Measurements from ENCODE around the gene FGD2.
"Not testable (repeated sequence)": the region's sequence is repeated elsewhere in the genome, so short reads cannot be mapped to it uniquely, and the experiment has no call there.

Gene FGD2

GRCh38 chr6:37056439-37057127, 51.1 kb downstream of the FGD2 start:
- Histone ChIP-seq H3K27ac (ENCODE audit: low read depth, low read length) (no peak overlapping the region), H3K9me3 (ENCODE audit: control insufficient read depth in 5 of 5, low read length in 5 of 5) (no peaks in the 10 kb centered on the region), H3K36me3 (ENCODE audit: control insufficient read depth in 5 of 5, insufficient read depth in 5 of 5, low read length in 5 of 5) (no peaks in the 10 kb centered on the region), H3K9ac (ENCODE audit: low read length in 5 of 5) (no peak overlapping the region), H3K4me3 (ENCODE audit: low read depth in 1 of 5, low read length in 5 of 5) (no peak overlapping the region), H3K27me3 (ENCODE audit: control insufficient read depth in 5 of 5, insufficient read depth in 4 of 5, low read length in 5 of 5) (no peaks in the 10 kb centered on the region), H3K4me1 (ENCODE audit: control insufficient read depth in 5 of 5, insufficient read depth in 5 of 5, low read length in 5 of 5) (peaks cover 4 to 31% (median 25%) of the 10 kb centered on the region in 5 donors)

GRCh38 chr6:37057128-37057471, 51.6 kb downstream of the FGD2 start:
- Histone ChIP-seq H3K27me3 (ENCODE audit: control insufficient read depth in 5 of 5, insufficient read depth in 4 of 5, low read length in 5 of 5) (no peaks in the 10 kb centered on the region), H3K9me3 (ENCODE audit: control insufficient read depth in 5 of 5, low read length in 5 of 5) (no peaks in the 10 kb centered on the region), H3K4me3 (ENCODE audit: low read depth in 1 of 5, low read length in 5 of 5) (no peak overlapping the region), H3K27ac (ENCODE audit: low read depth, low read length) (no peak overlapping the region), H3K4me1 (ENCODE audit: control insufficient read depth in 5 of 5, insufficient read depth in 5 of 5, low read length in 5 of 5) (peaks cover 5 to 30% (median 25%) of the 10 kb centered on the region in 5 donors), H3K9ac (ENCODE audit: low read length in 5 of 5) (no peak overlapping the region), H3K36me3 (ENCODE audit: control insufficient read depth in 5 of 5, insufficient read depth in 5 of 5, low read length in 5 of 5) (no peaks in the 10 kb centered on the region)

GRCh38 chr6:37057678-37058077, 52.2 kb downstream of the FGD2 start:
- peaks cover 5 to 28% (median 25%) of the 10 kb centered on the region in 5 donors for H3K4me1 ChIP-seq (ENCODE audit: control insufficient read depth in 5 of 5, insufficient read depth in 5 of 5, low read length in 5 of 5)
- no peaks in the 10 kb centered on the region for H3K27me3 ChIP-seq (ENCODE audit: control insufficient read depth in 5 of 5, insufficient read depth in 4 of 5, low read length in 5 of 5)
- no peak overlapping the region for H3K4me3 ChIP-seq (ENCODE audit: low read depth in 1 of 5, low read length in 5 of 5)
- no peak overlapping the region for H3K9ac ChIP-seq (ENCODE audit: low read length in 5 of 5)
- H3K27ac ChIP-seq (ENCODE audit: low read depth, low read length): no peak overlapping the region
- no peaks in the 10 kb centered on the region for H3K36me3 ChIP-seq (ENCODE audit: control insufficient read depth in 5 of 5, insufficient read depth in 5 of 5, low read length in 5 of 5)
- H3K9me3 ChIP-seq (ENCODE audit: control insufficient read depth in 5 of 5, low read length in 5 of 5): no peaks in the 10 kb centered on the region

- no peak overlapping the region for H3K27ac ChIP-seq (ENCODE audit: low read depth, low read length)
- H3K9me3 ChIP-seq (ENCODE audit: control insufficient read depth in 5 of 5, low read length in 5 of 5): no peaks in the 10 kb centered on the region
- no peak overlapping the region for H3K4me3 ChIP-seq (ENCODE audit: low read depth in 1 of 5, low read length in 5 of 5)
Measured at GRCh38 chr6:37058084-37058586, 52.7 kb downstream of the FGD2 start.

GRCh38 chr6:37058984-37059343, 53.5 kb downstream of the FGD2 start:
- not testable (repeated sequence) for H3K27ac ChIP-seq (ENCODE audit: low read depth, low read length); H3K27me3 ChIP-seq (ENCODE audit: control insufficient read depth in 5 of 5, insufficient read depth in 4 of 5, low read length in 5 of 5); H3K9me3 ChIP-seq (ENCODE audit: control insufficient read depth in 5 of 5, low read length in 5 of 5); H3K36me3 ChIP-seq (ENCODE audit: control insufficient read depth in 5 of 5, insufficient read depth in 5 of 5, low read length in 5 of 5); H3K4me3 ChIP-seq (ENCODE audit: low read depth in 1 of 5, low read length in 5 of 5)
- Histone ChIP-seq H3K9ac (ENCODE audit: low read length in 5 of 5) (peak overlapping the region in 1 of 5 donors; percentile 75), H3K4me1 (ENCODE audit: control insufficient read depth in 5 of 5, insufficient read depth in 5 of 5, low read length in 5 of 5) (peaks cover 5 to 28% (median 25%) of the 10 kb centered on the region in 5 donors)

More at GRCh38 chr6:37058084-37058586, 52.7 kb downstream of the FGD2 start:
- H3K4me1 ChIP-seq (ENCODE audit: control insufficient read depth in 5 of 5, insufficient read depth in 5 of 5, low read length in 5 of 5): peaks cover 5 to 28% (median 25%) of the 10 kb centered on the region in 5 donors
- no peaks in the 10 kb centered on the region for H3K27me3 ChIP-seq (ENCODE audit: control insufficient read depth in 5 of 5, insufficient read depth in 4 of 5, low read length in 5 of 5)
- no peak overlapping the region for H3K9ac ChIP-seq (ENCODE audit: low read length in 5 of 5)
- H3K36me3 ChIP-seq (ENCODE audit: control insufficient read depth in 5 of 5, insufficient read depth in 5 of 5, low read length in 5 of 5): no peaks in the 10 kb centered on the region

- Histone ChIP-seq H3K27me3 (ENCODE audit: control insufficient read depth in 5 of 5, insufficient read depth in 4 of 5, low read length in 5 of 5) (no peaks in the 10 kb centered on the region), H3K9me3 (ENCODE audit: control insufficient read depth in 5 of 5, low read length in 5 of 5) (no peaks in the 10 kb centered on the region), H3K27ac (ENCODE audit: low read depth, low read length) (peak overlapping the region; percentile 91), H3K4me3 (ENCODE audit: low read depth in 1 of 5, low read length in 5 of 5) (peak overlapping the region in 1 of 5 donors; percentile 11), H3K36me3 (ENCODE audit: control insufficient read depth in 5 of 5, insufficient read depth in 5 of 5, low read length in 5 of 5) (no peaks in the 10 kb centered on the region), H3K4me1 (ENCODE audit: control insufficient read depth in 5 of 5, insufficient read depth in 5 of 5, low read length in 5 of 5) (peaks cover 5 to 28% (median 25%) of the 10 kb centered on the region in 5 donors), H3K9ac (ENCODE audit: low read length in 5 of 5) (peak overlapping the region in 3 of 5 donors; percentile 64 to 75 (median 71))
Measured at GRCh38 chr6:37059344-37060194, 54.1 kb downstream of the FGD2 start.

GRCh38 chr6:37060195-37060559, 54.7 kb downstream of the FGD2 start:
- Histone ChIP-seq H3K4me1 (ENCODE audit: control insufficient read depth in 5 of 5, insufficient read depth in 5 of 5, low read length in 5 of 5) (peaks cover 5 to 28% (median 25%) of the 10 kb centered on the region in 5 donors), H3K9me3 (ENCODE audit: control insufficient read depth in 5 of 5, low read length in 5 of 5) (no peaks in the 10 kb centered on the region), H3K27ac (ENCODE audit: low read depth, low read length) (peak overlapping the region; percentile 91), H3K36me3 (ENCODE audit: control insufficient read depth in 5 of 5, insufficient read depth in 5 of 5, low read length in 5 of 5) (no peaks in the 10 kb centered on the region), H3K27me3 (ENCODE audit: control insufficient read depth in 5 of 5, insufficient read depth in 4 of 5, low read length in 5 of 5) (no peaks in the 10 kb centered on the region), H3K4me3 (ENCODE audit: low read depth in 1 of 5, low read length in 5 of 5) (no peak overlapping the region), H3K9ac (ENCODE audit: low read length in 5 of 5) (peak overlapping the region in 2 of 5 donors; percentile 71 to 75)

- Histone ChIP-seq H3K9me3 (ENCODE audit: control insufficient read depth in 5 of 5, low read length in 5 of 5) (no peaks in the 10 kb centered on the region), H3K4me1 (ENCODE audit: control insufficient read depth in 5 of 5, insufficient read depth in 5 of 5, low read length in 5 of 5) (peaks cover 5 to 28% (median 25%) of the 10 kb centered on the region in 5 donors), H3K27me3 (ENCODE audit: control insufficient read depth in 5 of 5, insufficient read depth in 4 of 5, low read length in 5 of 5) (no peaks in the 10 kb centered on the region), H3K27ac (ENCODE audit: low read depth, low read length) (peak overlapping the region; percentile 77), H3K9ac (ENCODE audit: low read length in 5 of 5) (peak overlapping the region in 3 of 5 donors; percentile 43 to 55 (median 48)), H3K4me3 (ENCODE audit: low read depth in 1 of 5, low read length in 5 of 5) (no peak overlapping the region), H3K36me3 (ENCODE audit: control insufficient read depth in 5 of 5, insufficient read depth in 5 of 5, low read length in 5 of 5) (no peaks in the 10 kb centered on the region)
Measured at GRCh38 chr6:37061157-37061804, 55.8 kb downstream of the FGD2 start.

- Histone ChIP-seq H3K4me3 (ENCODE audit: low read depth in 1 of 5, low read length in 5 of 5) (no peak overlapping the region), H3K4me1 (ENCODE audit: control insufficient read depth in 5 of 5, insufficient read depth in 5 of 5, low read length in 5 of 5) (peaks cover 5 to 28% (median 25%) of the 10 kb centered on the region in 5 donors), H3K27me3 (ENCODE audit: control insufficient read depth in 5 of 5, insufficient read depth in 4 of 5, low read length in 5 of 5) (no peaks in the 10 kb centered on the region), H3K27ac (ENCODE audit: low read depth, low read length) (peak overlapping the region; percentile 77), H3K9ac (ENCODE audit: low read length in 5 of 5) (no peak overlapping the region), H3K36me3 (ENCODE audit: control insufficient read depth in 5 of 5, insufficient read depth in 5 of 5, low read length in 5 of 5) (no peaks in the 10 kb centered on the region), H3K9me3 (ENCODE audit: control insufficient read depth in 5 of 5, low read length in 5 of 5) (no peaks in the 10 kb centered on the region)
Measured at GRCh38 chr6:37062424-37062823, 57.0 kb downstream of the FGD2 start.

Data from subcutaneous abdominal adipose tissue (tissue), 5 donors.